ENCODE measurements around the gene PTX3. TPM values are rescaled to one million over a fixed set of nuclear protein-coding genes. Genes with fewer than 3 reads are reported as not detected.

PTX3 gene
- total and polyA plus RNA-seq, 11 donors: 0.17 to 29.8 (median 1.1) TPM

DNA sequence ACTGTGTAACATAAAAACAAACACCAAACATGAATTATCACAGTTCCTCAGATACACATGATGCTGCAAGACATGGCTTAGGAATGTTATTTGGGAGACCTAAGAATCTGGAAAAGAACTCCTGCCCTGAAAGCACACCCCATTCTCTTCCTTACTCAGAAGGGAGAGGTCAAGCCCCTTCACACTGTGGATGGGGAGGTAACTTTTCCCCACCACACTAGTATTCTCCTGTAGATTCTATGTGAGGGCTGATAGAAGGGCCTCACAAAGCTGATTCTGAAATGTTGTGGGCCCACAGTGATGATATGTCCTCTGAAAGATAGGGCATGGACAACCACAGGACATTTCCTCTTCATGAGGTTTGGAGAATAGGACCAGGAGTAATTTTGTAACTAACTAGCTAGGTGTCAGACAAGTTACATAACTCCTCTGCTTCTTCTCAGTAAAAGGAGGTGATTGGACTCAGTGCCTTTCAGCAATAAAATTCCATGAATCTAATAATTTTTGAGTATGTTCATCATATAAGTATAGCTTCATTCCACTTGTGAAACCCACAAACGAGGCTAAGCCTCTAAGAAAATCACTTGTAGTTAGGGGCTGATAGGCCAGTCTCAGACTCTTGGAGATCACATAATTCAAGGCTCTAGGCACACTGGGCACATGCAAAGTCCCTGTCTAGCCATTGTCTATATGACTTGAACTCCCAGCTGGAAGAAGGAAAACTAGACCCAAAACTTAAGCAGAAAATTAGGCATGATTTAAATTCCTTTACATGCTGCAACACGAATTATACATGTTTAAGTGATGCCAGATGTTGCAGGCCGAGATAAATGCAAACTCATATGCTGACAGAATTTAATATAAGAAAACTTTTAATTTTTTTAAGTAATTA is 7.5 kb downstream of the PTX3 start:
- 63 to 77% (median 71%) methylated on average over 3 of the region's 3 CpGs for WGBS, 4 donors
- intact Hi-C loops (cut with DNase I): no loop called here
- TF ChIP-seq, protein P1, sequence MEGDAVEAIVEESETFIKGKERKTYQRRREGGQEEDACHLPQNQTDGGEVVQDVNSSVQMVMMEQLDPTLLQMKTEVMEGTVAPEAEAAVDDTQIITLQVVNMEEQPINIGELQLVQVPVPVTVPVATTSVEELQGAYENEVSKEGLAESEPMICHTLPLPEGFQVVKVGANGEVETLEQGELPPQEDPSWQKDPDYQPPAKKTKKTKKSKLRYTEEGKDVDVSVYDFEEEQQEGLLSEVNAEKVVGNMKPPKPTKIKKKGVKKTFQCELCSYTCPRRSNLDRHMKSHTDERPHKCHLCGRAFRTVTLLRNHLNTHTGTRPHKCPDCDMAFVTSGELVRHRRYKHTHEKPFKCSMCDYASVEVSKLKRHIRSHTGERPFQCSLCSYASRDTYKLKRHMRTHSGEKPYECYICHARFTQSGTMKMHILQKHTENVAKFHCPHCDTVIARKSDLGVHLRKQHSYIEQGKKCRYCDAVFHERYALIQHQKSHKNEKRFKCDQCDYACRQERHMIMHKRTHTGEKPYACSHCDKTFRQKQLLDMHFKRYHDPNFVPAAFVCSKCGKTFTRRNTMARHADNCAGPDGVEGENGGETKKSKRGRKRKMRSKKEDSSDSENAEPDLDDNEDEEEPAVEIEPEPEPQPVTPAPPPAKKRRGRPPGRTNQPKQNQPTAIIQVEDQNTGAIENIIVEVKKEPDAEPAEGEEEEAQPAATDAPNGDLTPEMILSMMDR (IDR thresholded peaks at IDR 0.05): no peak
- no peak for TF ChIP-seq POLR2A (IDR thresholded peaks at IDR 0.05)

DNA sequence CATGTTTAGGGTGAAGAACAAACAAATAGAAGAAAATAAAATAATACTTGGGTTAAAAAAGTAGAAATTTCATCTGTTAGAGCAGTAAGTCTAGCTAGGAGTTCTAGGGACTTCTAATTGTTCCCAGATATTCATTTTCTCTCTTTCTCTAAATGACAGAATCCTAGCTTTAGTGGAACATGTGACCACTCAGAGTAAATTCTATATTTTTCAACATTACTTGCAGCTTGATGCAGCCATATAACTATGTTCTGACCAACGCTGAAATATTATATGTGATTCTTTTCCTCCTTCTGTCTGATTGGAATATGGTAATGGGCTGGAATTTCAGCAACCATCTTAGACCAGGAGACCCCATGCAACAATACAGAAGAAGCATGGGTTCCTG is 8.1 kb downstream of the PTX3 start:
- TF ChIP-seq POLR2A (IDR thresholded peaks at IDR 0.05): no peak
- TF ChIP-seq, protein P1 (IDR thresholded peaks at IDR 0.05): no peak
- WGBS, 4 donors: 86 to 95% (median 89%) methylated on average over 1 of the region's 1 CpG
- Histone ChIP-seq H3K9me3 (no peaks in the 10 kb centered on the region), H3K27me3 (peaks cover 0 to 5% (median 0%) of the 10 kb centered on the region in 9 donors), H3K36me3 (no peaks in the 10 kb centered on the region), H3K4me3 (no peak overlapping the region), H3K27ac (no peak overlapping the region), H3K4me1 (peaks cover 0 to 9% (median 0%) of the 10 kb centered on the region in 12 donors)
- intact Hi-C loops (cut with DNase I): loop anchor here in 2 of 10 donors (5.0 kb wide), 2 partner anchors 237 to 242 kb away; no protein-coding TSS in a partner anchor
- ATAC-seq: no peak
- DNase-seq: no peak

More for the DNA sequence above, 7.5 kb downstream of the PTX3 start:
- no peak for DNase-seq
- no peaks in the 10 kb centered on the region for H3K9me3 ChIP-seq
- peaks cover 0 to 6% (median 0%) of the 10 kb centered on the region in 9 donors for H3K27me3 ChIP-seq
- H3K36me3 ChIP-seq: no peaks in the 10 kb centered on the region
- ATAC-seq: no peak
- peaks cover 0 to 9% (median 0%) of the 10 kb centered on the region in 12 donors for H3K4me1 ChIP-seq
- no peak overlapping the region for H3K27ac ChIP-seq
- H3K4me3 ChIP-seq: no peak overlapping the region

DNA sequence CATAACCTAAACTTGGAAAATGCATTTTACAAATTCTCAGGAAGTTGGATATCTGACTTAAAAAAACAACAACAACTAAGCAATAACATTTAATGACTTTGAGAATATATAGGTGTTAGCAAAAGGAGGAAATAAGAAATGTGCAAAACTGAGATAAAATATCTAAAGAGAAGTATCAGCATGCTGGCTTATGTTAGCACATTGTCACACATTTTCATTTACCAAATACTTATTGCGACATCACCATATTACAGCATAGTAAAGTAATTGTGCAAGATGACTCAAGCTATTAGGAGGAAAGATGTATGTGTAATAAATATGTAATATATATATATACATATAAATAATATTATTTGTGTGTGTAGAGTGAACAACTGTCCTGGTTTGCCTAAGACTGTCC is 9.2 kb downstream of the PTX3 start:
- no peak for ATAC-seq
- no peak overlapping the region for H3K27ac ChIP-seq
- peaks cover 0 to 9% (median 0%) of the 10 kb centered on the region in 12 donors for H3K4me1 ChIP-seq
- TF ChIP-seq POLR2A (IDR thresholded peaks at IDR 0.05): no peak
- TF ChIP-seq, protein P1 (IDR thresholded peaks at IDR 0.05): no peak
- H3K27me3 ChIP-seq: no peaks in the 10 kb centered on the region
- no peaks in the 10 kb centered on the region for H3K36me3 ChIP-seq
- no peaks in the 10 kb centered on the region for H3K9me3 ChIP-seq
- no peak overlapping the region for H3K4me3 ChIP-seq
- intact Hi-C loops (cut with DNase I): loop anchor here in 3 of 10 donors (2.0 to 5.0 kb wide), 4 partner anchors 45 to 244 kb away; no protein-coding TSS in a partner anchor
- no peak for DNase-seq
- WGBS, 4 donors: 90 to 96% (median 92%) methylated on average over 1 of the region's 1 CpG

DNA sequence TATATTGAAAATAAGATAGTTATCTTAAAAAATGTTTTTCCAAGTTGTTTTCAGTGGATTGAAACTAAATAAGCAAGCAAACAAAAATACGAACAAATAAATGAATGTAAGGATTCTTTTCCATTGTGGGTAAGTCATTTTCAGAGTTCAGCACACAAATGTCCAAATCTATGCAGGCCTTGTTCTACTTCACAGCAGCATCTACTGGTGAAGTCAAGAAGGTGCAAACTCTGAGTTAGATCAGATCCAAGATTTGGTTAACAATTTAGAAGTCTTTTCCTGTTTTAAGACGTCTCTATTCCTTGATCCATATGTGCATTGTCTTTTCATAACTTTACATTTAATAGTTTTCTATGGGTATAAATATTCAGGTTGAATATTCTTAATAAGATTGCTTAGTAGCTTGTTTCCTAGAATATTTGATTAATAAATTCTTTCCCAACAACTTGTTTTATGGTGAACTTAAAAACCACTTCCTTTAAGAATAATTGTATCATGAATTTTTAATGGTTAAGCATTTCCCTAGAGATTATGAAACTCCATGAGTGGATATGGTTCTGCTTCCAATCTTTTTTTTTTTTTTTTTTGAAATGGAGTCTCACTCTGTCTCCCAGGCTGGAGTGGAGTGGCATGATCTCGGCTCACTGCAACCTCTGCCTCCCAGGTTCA is 10.5 kb downstream of the PTX3 start:
- Histone ChIP-seq H3K4me1 (peaks cover 0 to 14% (median 0%) of the 10 kb centered on the region in 12 donors), H3K27ac (no peak overlapping the region), H3K27me3 (no peaks in the 10 kb centered on the region), H3K36me3 (no peaks in the 10 kb centered on the region), H3K9me3 (no peaks in the 10 kb centered on the region), H3K4me3 (no peak overlapping the region)
- intact Hi-C loops (cut with DNase I): loop anchor here in 3 of 10 donors (2.0 to 5.0 kb wide), 4 partner anchors 46 to 245 kb away; no protein-coding TSS in a partner anchor
- ATAC-seq (no peak), DNase-seq (no peak)
- TF ChIP-seq, protein P1 (IDR thresholded peaks at IDR 0.05): peak in 9 of 12 donors; percentile 22 to 60 (median 32)
- TF ChIP-seq POLR2A (IDR thresholded peaks at IDR 0.05): no peak
- WGBS, 4 donors: 60 to 73% (median 64%) methylated on average over 3 of the region's 3 CpGs

Data from heart left ventricle (tissue), 16 donors.